Measurements from ENCODE around the gene RNF220.

RNF220 gene

DNA sequence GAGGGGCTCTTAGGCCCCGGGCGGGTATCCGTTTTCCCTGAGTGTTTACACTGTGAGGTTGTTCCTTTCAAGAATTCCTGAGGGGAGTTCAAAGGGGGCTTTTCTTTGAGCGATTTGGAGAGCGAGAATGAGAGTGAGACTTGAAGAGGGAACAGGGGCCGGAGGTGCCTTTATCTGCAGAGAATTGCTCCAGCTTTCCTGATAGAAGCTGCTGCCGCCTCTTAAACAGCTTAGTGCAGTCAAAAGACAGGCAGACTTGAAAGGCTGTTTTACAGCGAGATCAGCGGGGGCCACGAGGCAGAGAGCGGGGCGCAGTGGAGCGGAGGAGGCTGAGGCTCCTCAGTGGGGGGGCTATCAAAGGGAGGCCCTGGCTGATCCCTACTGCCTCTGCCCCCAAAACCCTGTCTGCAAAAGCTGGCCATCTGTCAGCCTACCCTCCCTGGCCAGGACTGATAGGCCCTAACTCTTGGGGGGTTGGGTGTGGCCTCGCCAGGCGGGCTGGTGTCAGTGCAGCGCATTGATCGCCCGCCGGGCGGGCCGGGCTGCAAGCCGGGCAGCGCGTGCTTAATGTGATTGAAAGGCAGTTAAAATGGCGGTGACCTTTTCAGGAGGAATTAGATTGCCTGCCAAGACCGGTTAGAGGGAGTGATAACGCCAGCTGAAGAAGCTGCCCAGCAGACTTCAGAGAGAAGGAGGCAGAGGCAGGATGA, 232.8 kb downstream of the RNF220 start:
- Histone ChIP-seq H3K27ac (no peak overlapping the region), H3K4me3 (no peak overlapping the region)
- TF ChIP-seq, protein P1, sequence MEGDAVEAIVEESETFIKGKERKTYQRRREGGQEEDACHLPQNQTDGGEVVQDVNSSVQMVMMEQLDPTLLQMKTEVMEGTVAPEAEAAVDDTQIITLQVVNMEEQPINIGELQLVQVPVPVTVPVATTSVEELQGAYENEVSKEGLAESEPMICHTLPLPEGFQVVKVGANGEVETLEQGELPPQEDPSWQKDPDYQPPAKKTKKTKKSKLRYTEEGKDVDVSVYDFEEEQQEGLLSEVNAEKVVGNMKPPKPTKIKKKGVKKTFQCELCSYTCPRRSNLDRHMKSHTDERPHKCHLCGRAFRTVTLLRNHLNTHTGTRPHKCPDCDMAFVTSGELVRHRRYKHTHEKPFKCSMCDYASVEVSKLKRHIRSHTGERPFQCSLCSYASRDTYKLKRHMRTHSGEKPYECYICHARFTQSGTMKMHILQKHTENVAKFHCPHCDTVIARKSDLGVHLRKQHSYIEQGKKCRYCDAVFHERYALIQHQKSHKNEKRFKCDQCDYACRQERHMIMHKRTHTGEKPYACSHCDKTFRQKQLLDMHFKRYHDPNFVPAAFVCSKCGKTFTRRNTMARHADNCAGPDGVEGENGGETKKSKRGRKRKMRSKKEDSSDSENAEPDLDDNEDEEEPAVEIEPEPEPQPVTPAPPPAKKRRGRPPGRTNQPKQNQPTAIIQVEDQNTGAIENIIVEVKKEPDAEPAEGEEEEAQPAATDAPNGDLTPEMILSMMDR (IDR thresholded peaks at IDR 0.05) = no peak
- no peak for DNase-seq (ENCODE audit: low spot score)

DNA sequence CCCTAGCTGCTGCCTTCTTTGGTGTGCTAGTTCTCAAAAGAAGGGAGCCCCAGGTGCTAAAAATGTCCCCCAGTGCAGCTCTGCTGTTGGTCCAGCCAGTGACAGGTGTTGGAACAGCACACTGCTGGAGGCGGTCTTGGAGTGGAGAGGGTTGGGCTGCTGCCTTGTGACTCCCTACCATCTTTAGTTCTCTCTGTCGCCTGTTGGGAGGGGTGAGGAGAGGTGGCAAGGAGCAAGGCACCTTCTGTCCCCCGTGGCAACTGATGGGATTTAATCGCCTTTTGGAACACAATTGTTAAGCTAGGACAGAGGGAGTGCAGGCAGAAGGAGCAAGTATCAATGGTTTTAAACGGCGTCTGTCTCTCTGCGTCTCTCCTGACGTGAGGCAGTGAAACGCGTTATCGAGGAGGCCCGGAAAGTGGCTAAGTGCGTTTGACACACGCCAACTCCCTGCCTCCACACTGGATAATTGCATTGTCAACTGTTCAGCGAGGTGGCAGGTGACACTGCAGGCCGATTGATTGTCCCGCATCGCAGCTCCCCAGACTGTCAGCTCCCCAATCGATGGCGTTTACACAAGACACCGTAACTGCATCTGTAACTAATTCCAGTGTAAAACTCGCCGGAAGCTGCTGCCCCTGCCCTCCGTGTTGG, 235.3 kb downstream of the RNF220 start:
- DNase-seq (ENCODE audit: low spot score) = no peak
- no peak overlapping the region for H3K4me3 ChIP-seq
- H3K27ac ChIP-seq = no peak overlapping the region
- TF ChIP-seq, protein P1 (IDR thresholded peaks at IDR 0.05) = no peak

DNA sequence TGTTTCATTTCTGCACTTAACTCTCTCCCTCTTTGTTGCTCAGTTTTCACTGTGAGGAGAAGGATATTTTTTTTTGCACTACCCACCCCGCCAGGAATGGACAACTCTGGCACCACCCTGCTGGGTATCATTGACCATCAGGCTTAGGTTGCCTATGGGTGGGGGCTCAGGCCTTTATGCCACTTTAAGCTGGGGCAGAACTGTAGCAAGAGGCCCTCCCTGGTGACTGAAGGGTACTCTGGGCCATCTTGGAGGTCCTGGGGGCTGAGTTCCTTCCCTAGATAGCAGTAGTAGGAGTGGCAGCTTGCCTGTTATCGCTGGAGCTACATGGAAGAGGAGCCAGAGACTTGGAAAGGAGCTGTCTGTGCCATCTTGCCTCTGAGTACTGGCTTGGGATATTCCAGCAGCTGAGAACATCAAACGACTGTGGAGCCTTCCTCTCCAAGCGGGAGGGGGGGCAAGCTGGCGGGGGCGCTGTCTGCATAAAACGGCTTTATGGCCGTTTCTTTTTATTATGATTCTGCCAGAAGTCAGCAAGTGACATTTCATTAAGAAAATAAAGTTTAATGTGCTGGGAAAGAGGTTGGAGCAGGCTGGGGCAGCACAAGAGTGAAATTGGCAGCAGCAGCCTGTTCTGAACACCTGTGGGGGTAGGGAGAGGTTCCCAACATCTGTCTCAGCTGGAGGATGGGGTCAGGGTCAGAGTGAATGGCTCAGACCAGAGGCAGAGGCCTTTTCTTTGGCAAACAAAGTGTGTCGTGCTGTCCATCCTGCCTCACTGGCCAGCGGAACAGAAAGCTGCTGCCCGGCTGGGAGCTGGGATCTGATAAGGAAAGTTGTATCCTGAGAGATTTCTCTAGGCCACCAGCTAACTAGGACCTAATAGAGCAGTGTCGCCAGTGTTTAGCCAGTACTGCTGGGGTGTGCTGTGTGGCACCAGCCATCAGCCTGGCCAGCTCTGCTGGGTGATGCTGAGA, 236.4 kb downstream of the RNF220 start:
- no peak for DNase-seq (ENCODE audit: low spot score)
- TF ChIP-seq, protein P1 (IDR thresholded peaks at IDR 0.05) = no peak
- no peak overlapping the region for H3K27ac ChIP-seq
- no peak overlapping the region for H3K4me3 ChIP-seq

DNA sequence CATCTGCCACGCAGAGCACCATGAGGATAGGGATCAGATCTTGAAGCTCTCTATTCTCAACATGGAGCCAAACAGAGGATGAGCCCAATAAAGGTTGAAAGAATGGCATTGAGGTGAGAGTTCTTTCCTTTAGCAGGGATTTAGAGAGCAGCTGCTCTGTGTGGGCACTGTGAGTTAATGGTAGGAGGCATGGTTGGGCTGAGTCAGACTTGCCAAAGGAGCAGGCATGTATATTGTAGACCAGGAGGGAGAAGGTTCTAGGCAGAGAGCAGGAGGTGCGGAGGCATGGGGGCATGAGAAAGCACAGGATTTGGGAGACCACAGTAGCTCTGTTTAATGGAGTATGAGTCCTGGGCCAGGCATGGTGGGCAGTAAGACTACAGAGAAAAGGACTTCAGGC, 237.2 kb downstream of the RNF220 start:
- no peak for DNase-seq (ENCODE audit: low spot score)
- Histone ChIP-seq H3K27ac (no peak overlapping the region), H3K4me3 (no peak overlapping the region)
- TF ChIP-seq, protein P1 (IDR thresholded peaks at IDR 0.05) = no peak

DNA sequence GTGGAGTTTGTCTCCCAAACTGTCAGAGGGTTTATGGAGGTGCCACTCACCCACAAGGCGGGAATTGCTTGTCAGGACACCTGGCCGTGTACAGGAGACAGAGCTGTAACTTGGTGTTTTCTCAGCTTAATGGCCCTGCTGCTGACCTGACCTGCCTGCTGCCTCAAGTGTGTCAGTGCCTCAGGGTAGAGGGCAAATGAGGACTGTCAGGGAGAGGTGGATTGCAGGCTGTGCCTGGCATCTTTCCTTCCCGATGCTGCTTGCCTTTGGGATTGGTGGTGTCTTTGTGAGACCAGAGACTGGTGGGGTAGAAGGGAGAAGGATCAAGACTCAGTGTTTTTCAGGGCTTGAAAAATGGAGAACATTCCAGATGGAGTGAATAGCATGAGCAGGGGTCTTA, 237.9 kb downstream of the RNF220 start:
- TF ChIP-seq, protein P1 (IDR thresholded peaks at IDR 0.05) = no peak
- DNase-seq (ENCODE audit: low spot score) = no peak
- Histone ChIP-seq H3K27ac (no peak overlapping the region), H3K4me3 (no peak overlapping the region)

DNA sequence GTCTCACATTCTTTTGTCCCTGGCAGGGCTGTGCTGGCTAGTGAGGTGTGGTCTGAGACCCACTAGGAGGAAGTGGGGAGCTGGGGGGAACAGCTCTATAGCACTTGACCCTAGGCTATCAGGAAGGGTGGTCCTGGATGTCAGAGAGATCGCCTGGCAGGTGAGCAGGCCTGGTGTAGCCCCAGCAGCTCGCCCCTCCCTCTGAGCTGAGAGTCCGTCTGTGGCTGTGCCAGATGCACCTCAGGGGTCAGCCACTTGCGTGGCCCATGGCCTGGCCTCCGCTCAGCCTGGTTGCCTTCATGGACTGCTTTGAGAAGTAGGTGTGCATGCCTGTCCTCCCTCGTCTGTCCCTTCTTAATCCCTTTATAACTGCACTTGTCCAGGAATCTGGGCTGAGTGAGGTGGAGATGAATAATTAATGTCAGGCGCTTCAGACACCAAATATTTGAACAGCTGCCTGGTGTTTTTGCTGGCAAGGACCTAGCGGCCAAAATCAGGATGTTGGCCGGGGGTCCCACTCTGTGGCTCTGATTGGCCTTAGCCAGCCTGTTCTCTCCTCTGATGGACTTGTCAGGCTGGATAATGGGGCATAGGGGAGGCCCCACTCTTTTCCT, 238.8 kb downstream of the RNF220 start:
- no peak for DNase-seq (ENCODE audit: low spot score)
- TF ChIP-seq, protein P1 (IDR thresholded peaks at IDR 0.05) = no peak
- Histone ChIP-seq H3K27ac (no peak overlapping the region), H3K4me3 (no peak overlapping the region)

All from coronary artery (tissue), 2 donors.